HG03039 (cell line): Measurements from ENCODE around the gene GALNT18.

Experiments
- ATAC-seq: cut with Tn5 transposase; IDR thresholded peaks from one replicate; pipeline ENCODE4 v1.9.1; 2021; ENCODE audit warnings: mild to moderate bottlenecking, moderate library complexity; ENCODE audit not compliant: unreplicated experiment

GALNT18 gene

DNA sequence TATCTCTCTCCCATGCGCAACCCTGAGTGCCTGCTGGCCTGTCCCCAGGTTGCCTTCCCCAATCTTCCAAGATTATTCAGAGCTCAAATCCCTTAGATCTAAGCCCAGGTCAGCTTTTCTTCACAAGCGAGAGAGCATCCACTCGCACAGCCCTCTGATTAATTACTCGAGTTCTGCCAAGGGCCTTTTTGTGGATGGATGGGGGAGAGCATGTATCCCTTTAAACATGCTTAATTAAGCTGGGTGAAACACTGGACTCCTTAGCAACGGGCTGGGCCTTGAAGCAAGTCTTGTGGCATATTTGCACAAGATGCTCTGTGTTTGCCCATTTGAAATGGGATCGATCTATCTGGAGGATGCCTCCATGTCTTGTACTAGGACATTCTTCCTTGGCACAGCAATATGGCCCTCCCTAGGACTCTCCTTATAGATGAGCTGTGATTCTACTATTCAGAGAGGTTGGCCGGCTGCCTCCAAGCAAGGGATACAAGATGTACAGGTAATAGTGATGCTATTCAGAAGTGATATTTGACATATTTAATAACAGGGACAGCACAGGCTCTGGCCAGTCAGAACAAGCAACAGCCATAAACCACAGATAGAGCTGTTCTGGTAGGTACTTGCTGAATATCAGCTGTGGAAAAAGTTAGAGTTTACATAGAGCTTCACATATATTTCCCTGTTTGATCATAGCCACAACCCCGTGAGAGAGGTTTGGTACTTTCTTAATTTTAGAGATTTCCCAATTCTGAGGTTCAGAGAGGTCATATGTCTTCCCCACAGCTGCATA lies 394.3 kb downstream of the GALNT18 start:
- no peak for ATAC-seq
